SK-MEL-5 (cell line): Measurements from ENCODE around the gene D2HGDH. TPM values are rescaled to one million over a fixed set of nuclear protein-coding genes. Genes with fewer than 3 reads are reported as not detected.
"Not testable (repeated sequence)": the region's sequence is repeated elsewhere in the genome, so short reads cannot be mapped to it uniquely, and the experiment has no call there.

Source experiments
- DNase-seq: peaks from one replicate; pipeline ENCODE4 v3.0.0-alpha.2; 2016; ENCODE audit warnings: low read depth, low spot score
- in situ Hi-C: cut with HindIII; loops from 2 replicates; pipeline ENCODE4 v1.10.0; 2016; ENCODE audit warnings: low sequenced_read_pairs, high pct_unique_total_duplicates, low pct_unique_long_range_greater_than_20kb
- total RNA-seq: library from RNA; depleted of rRNA; stranded (reverse); fragments of >200 nt; shearing (Covaris generic); gene quantifications from 2 replicates; pipeline ENCODE4 v1.2.3, GENCODE V29; 2014

D2HGDH gene
- total RNA-seq, 1 experiment from 2014 or later = 8.8 TPM

GRCh38 chr2:241797441-241798080 is 63.1 kb downstream of the D2HGDH start:
- no peak for DNase-seq
- in situ Hi-C loops = no loop called here

GRCh38 chr2:241798081-241798630 is 63.7 kb downstream of the D2HGDH start:
- in situ Hi-C loops = no loop called here
- DNase-seq = no peak

- DNase-seq = no peak
- in situ Hi-C loops = no loop called here
These were observed 64.4 kb downstream of the D2HGDH start for GRCh38 chr2:241798631-241799521.

- no peak for DNase-seq
- in situ Hi-C loops = no loop called here
These were observed 65.2 kb downstream of the D2HGDH start for GRCh38 chr2:241799522-241800197.

- DNase-seq, in situ Hi-C loops: not testable (repeated sequence)
These were observed 65.9 kb downstream of the D2HGDH start for GRCh38 chr2:241800198-241800903.

GRCh38 chr2:241801611-241802420 is 67.4 kb downstream of the D2HGDH start:
- no peak for DNase-seq
- in situ Hi-C loops = no loop called here

GRCh38 chr2:241802421-241803318 is 68.2 kb downstream of the D2HGDH start:
- DNase-seq = no peak
- in situ Hi-C loops = no loop called here

GRCh38 chr2:241803387-241804325 is 69.2 kb downstream of the D2HGDH start:
- in situ Hi-C loops = no loop called here
- no peak for DNase-seq

- in situ Hi-C loops = no loop called here
- no peak for DNase-seq
These were observed 70.1 kb downstream of the D2HGDH start for GRCh38 chr2:241804326-241805229.

- in situ Hi-C loops, DNase-seq: not testable (repeated sequence)
These were observed 71.8 kb downstream of the D2HGDH start for GRCh38 chr2:241806217-241806616.

GRCh38 chr2:241808051-241808720 is 73.8 kb downstream of the D2HGDH start:
- in situ Hi-C loops = no loop called here
- DNase-seq = no peak

GRCh38 chr2:241808721-241809382 is 74.4 kb downstream of the D2HGDH start, which contains the start of gene NEU4:
NEU4 (plus strand) TSS chr2:241809193; CDS start chr2:241814485, 5,292 bp downstream.
- no peak for DNase-seq
- in situ Hi-C loops = no loop called here
